Adrenal gland (tissue), 12 donors: Measurements from ENCODE around the gene OR2AK2. TPM values are rescaled to one million over a fixed set of nuclear protein-coding genes. Genes with fewer than 3 reads are reported as not detected.

ENCODE experiments used
- DNase-seq, 7 donors: peaks; one replicate each; pipeline ENCODE4 v3.0.0-alpha.2; 2019 to 2020
- H3K27ac ChIP-seq, 5 donors: fragments of 200-600 bp; sonication (generic) in 4 of 5; 1 replicate in 3 of 5; 2 replicates in 2 of 5; pipeline versions ENCODE4 v1.5.1 to v1.8.0; 2016 to 2020; ENCODE audit warnings: mild to moderate bottlenecking in 1 of 5
- H3K27me3 ChIP-seq: fragments of 200-600 bp; 2 replicates; pipeline ENCODE4 v1.8.0; 2021
- H3K36me3 ChIP-seq, 2 donors: fragments of 200-600 bp; replicated peaks in 1 of 2; 1 replicate in 1 of 2; 2 replicates in 1 of 2; pipeline versions ENCODE4 v1.5.1 to v1.8.0; 2018 to 2022
- H3K4me1 ChIP-seq, 2 donors: fragments of 200-600 bp; replicated peaks in 1 of 2; 1 replicate in 1 of 2; 2 replicates in 1 of 2; pipeline versions ENCODE4 v1.5.1 to v1.8.0; 2018 to 2021
- H3K4me3 ChIP-seq, 4 donors: fragments of 200-600 bp; sonication (generic) in 3 of 4; one replicate each; pipeline ENCODE4 v1.5.1; 2016 to 2018
- H3K9me3 ChIP-seq, 3 donors: fragments of 200-600 bp; sonication (generic) in 1 of 3; replicated peaks in 1 of 3; 1 replicate in 2 of 3; 2 replicates in 1 of 3; pipeline versions ENCODE4 v1.5.1 to v1.8.0; 2016 to 2021
- POLR2A ChIP-seq, 2 donors: fragments of 450-650 bp; IDR thresholded peaks; one replicate each; pipeline ENCODE4 v1.6.1; 2017; ENCODE audit warnings: antibody characterized with exemption in 2 of 2, mild to moderate bottlenecking in 2 of 2, moderate library complexity in 1 of 2
- WGBS, 4 donors: extraction: QIAGEN DNeasy Blood & Tissue Kit in 2 of 4; methylation state at CpG; one replicate each; pipeline versions ENCODE4 v1.1.5 to v1.1.7; 2013 to 2017; 5-methylcytosine and 5-hydroxymethylcytosine counted together
- intact Hi-C, 2 donors: fragments of 100-400 bp; cut with DNase I; formaldehyde crosslinking; loops; one replicate each; pipeline versions ENCODE4 v1.14.1 to v1.15.0; 2022 to 2023
- polyA plus RNA-seq, 3 donors: library from polyadenylated mRNA; stranded (reverse); fragments of 200-250 nt in 2 of 3; fragments of 350-450 nt in 1 of 3; fragmentation: Illumina TruSeq in 1 of 3; extraction: RNeasy Lipid Tissue Mini Kit (QIAGEN cat#74804) in 1 of 3; gene quantifications; one replicate each; pipeline ENCODE4 v1.2.3, GENCODE V29; 2013 to 2014
- total RNA-seq, 9 donors: library from RNA; depleted of rRNA in 4 of 9; stranded (reverse); fragments of >200 nt in 4 of 9; fragments of 120-200 nt in 1 of 9; fragmentation: NEBNext Ultra II Directional in 1 of 9; extraction: Animal tissue kit (Norgen Biotek cat#: 25700) in 1 of 9; gene quantifications; one replicate each; pipeline versions ENCODE4 v1.1.0 to v1.2.4, GENCODE V29; 2013 to 2023
- TF ChIP-seq, protein P1 (sequence below), 6 experiments: fragments of 450-650 bp in 4 of 6; fragments of 200-600 bp in 2 of 6; sonication (generic) in 1 of 6; IDR thresholded peaks; 1 replicate in 5 of 6; 2 replicates in 1 of 6; pipeline versions ENCODE4 v1.5.1 to v1.8.0; 2016 to 2021; ENCODE audit warnings: antibody characterized with exemption in 6 of 6, mild to moderate bottlenecking in 2 of 6, moderate library complexity in 1 of 6
- donor health status: healthy with polysubstance abuse.
- donor health status: Bipolar disorder and iron deficiency.
- donor health status: DM: yes; HTN: yes; CAD: no.
- donor health status: DM: no; HTN: no; CAD: no.
- donor health status: DM: no; HTN: no; CAD: no.
- donor health status: DM: yes; HTN: yes; CAD: no.

The OR2AK2 gene
- total and polyA plus RNA-seq, 12 donors, result 0.39 TPM; not detected in 11

GRCh38 chr1:247962911-247963588 is 2.0 kb upstream of the OR2AK2 start:
- Histone ChIP-seq H3K4me1 (no peaks in the 10 kb centered on the region), H3K27ac (no peak overlapping the region), H3K36me3 (no peaks in the 10 kb centered on the region), H3K9me3 (no peaks in the 10 kb centered on the region), H3K4me3 (no peak overlapping the region), H3K27me3 (no peaks in the 10 kb centered on the region)
- WGBS, 4 donors, result 60 to 64% (median 63%) methylated on average over 4 of the region's 4 CpGs
- intact Hi-C loops, result no loop called here
- TF ChIP-seq, protein P1, sequence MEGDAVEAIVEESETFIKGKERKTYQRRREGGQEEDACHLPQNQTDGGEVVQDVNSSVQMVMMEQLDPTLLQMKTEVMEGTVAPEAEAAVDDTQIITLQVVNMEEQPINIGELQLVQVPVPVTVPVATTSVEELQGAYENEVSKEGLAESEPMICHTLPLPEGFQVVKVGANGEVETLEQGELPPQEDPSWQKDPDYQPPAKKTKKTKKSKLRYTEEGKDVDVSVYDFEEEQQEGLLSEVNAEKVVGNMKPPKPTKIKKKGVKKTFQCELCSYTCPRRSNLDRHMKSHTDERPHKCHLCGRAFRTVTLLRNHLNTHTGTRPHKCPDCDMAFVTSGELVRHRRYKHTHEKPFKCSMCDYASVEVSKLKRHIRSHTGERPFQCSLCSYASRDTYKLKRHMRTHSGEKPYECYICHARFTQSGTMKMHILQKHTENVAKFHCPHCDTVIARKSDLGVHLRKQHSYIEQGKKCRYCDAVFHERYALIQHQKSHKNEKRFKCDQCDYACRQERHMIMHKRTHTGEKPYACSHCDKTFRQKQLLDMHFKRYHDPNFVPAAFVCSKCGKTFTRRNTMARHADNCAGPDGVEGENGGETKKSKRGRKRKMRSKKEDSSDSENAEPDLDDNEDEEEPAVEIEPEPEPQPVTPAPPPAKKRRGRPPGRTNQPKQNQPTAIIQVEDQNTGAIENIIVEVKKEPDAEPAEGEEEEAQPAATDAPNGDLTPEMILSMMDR (IDR thresholded peaks at IDR 0.05), result no peak
- no peak for TF ChIP-seq POLR2A (IDR thresholded peaks at IDR 0.05)
- no peak for DNase-seq

GRCh38 chr1:247966532-247967204 is 1.6 kb downstream of the OR2AK2 start:
- 55 to 72% (median 64%) methylated on average over 5 of the region's 5 CpGs for WGBS, 4 donors
- H3K9me3 ChIP-seq, result no peaks in the 10 kb centered on the region
- no peak overlapping the region for H3K4me3 ChIP-seq
- no peak for TF ChIP-seq POLR2A (IDR thresholded peaks at IDR 0.05)
- TF ChIP-seq, protein P1 (IDR thresholded peaks at IDR 0.05), result no peak
- no peaks in the 10 kb centered on the region for H3K27me3 ChIP-seq
- intact Hi-C loops, result no loop called here
- no peaks in the 10 kb centered on the region for H3K4me1 ChIP-seq
- DNase-seq, result no peak
- no peaks in the 10 kb centered on the region for H3K36me3 ChIP-seq
- no peak overlapping the region for H3K27ac ChIP-seq

- 36 to 53% (median 47%) methylated on average over 2 of the region's 2 CpGs for WGBS, 4 donors
Measured at GRCh38 chr1:247992986-247993385, 28.0 kb downstream of the OR2AK2 start.

DNA sequence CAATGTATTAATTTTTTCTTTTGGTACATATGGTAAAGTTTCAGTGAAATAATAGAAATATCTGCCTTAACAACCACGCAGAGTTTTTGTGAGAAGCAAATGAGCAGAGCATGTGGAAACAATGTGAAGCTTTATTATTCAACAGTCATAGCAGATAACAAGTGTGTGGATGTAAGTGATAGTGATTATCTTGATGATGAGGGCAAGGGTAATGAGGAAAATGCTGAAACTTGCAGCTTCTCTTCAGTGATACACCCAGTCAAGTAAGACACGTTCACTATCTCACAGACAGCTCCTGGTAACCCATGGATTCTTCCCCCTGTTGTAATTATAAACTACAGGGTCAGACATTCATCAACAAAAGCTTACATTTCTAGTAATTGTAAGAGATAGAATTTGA is 33.8 kb downstream of the OR2AK2 start:
- H3K9me3 ChIP-seq, result no peaks in the 10 kb centered on the region
- H3K4me1 ChIP-seq, result no peaks in the 10 kb centered on the region
- intact Hi-C loops, result no loop called here
- H3K4me3 ChIP-seq, result no peak overlapping the region
- TF ChIP-seq POLR2A (IDR thresholded peaks at IDR 0.05), result no peak
- TF ChIP-seq, protein P1 (IDR thresholded peaks at IDR 0.05), result no peak
- DNase-seq, result no peak
- H3K36me3 ChIP-seq, result no peaks in the 10 kb centered on the region
- H3K27me3 ChIP-seq, result no peaks in the 10 kb centered on the region
- no peak overlapping the region for H3K27ac ChIP-seq
- 36 to 55% (median 43%) methylated on average over 2 of the region's 2 CpGs for WGBS, 4 donors

More at GRCh38 chr1:247992986-247993385, 28.0 kb downstream of the OR2AK2 start:
- intact Hi-C loops, result no loop called here
- Histone ChIP-seq H3K36me3 (no peaks in the 10 kb centered on the region), H3K4me1 (no peaks in the 10 kb centered on the region), H3K9me3 (no peaks in the 10 kb centered on the region), H3K27ac (no peak overlapping the region), H3K4me3 (no peak overlapping the region), H3K27me3 (no peaks in the 10 kb centered on the region)
- no peak for TF ChIP-seq POLR2A (IDR thresholded peaks at IDR 0.05)
- TF ChIP-seq, protein P1 (IDR thresholded peaks at IDR 0.05), result no peak
- DNase-seq, result no peak
